Panc1 (cell line): ENCODE data around the gene ORC2. TPM values are rescaled to one million over a fixed set of nuclear protein-coding genes. Genes with fewer than 3 reads are reported as not detected.

Experiments
- ATAC-seq: fragments of 200-7000 bp; cut with Tn5 transposase; 2 replicates; pipeline ENCODE4 v1.9.1; 2020; ENCODE audit warnings: mild to moderate bottlenecking, moderate library complexity
- BruUV-seq: library from RNA; stranded (reverse); fragments of 400-500 nt; replicated peaks from 2 replicates; lab custom pipeline; 2021; lab: Mats Ljungman, UMichigan
- CTCF ChIA-PET: fragments of 300-600 bp; sonication (Branson Sonifier 250); formaldehyde crosslinking; loops from one replicate; lab custom pipeline; 2022; ENCODE audit warnings: antibody characterized with exemption; lab: Charles Lee
- POLR2A ChIA-PET: fragments of 300-600 bp; sonication (Branson Sonifier 250); formaldehyde crosslinking; loops from one replicate; lab custom pipeline; 2022; ENCODE audit warnings: antibody characterized with exemption; lab: Charles Lee
- DNase-seq: peaks from one replicate; pipeline ENCODE4 v3.0.0-alpha.2; 2010; ENCODE audit warnings: low read depth, low spot score
- H3K27ac ChIP-seq: 2 replicates; pipeline ENCODE4 v1.5.1; 2011; ENCODE audit warnings: mild to moderate bottlenecking, low read length, inconsistent platforms
- H3K27me3 ChIP-seq: fragments of 200-500 bp; sonication (Bioruptor generic); 2 replicates; pipeline ENCODE4 v1.6.0; 2014; ENCODE audit warnings: low read length, inconsistent platforms; ENCODE audit not compliant: control insufficient read depth, insufficient read depth
- H3K36me3 ChIP-seq: fragments of 200-500 bp; sonication (Bioruptor generic); 2 replicates; pipeline ENCODE4 v1.5.1; 2014; ENCODE audit warnings: inconsistent platforms, mild to moderate bottlenecking, low read length, moderate library complexity; ENCODE audit not compliant: control insufficient read depth, insufficient read depth
- H3K4me1 ChIP-seq: 2 replicates; pipeline ENCODE4 v1.5.1; 2011; ENCODE audit warnings: inconsistent platforms, mild to moderate bottlenecking, low read length, moderate library complexity; ENCODE audit not compliant: control insufficient read depth, insufficient read depth
- H3K4me3 ChIP-seq, 2 experiments: 2 replicates each; pipeline ENCODE4 v1.5.1; 2011 to 2012; ENCODE audit warnings: low read depth in 2 of 2, low read length in 2 of 2, mild to moderate bottlenecking in 2 of 2, inconsistent platforms in 1 of 2, moderate library complexity in 1 of 2
- H3K9me3 ChIP-seq: fragments of 200-500 bp; sonication (Bioruptor generic); 2 replicates; pipeline ENCODE4 v1.5.1; 2014; ENCODE audit warnings: low read depth, mild to moderate bottlenecking, inconsistent platforms, low read length, moderate library complexity; ENCODE audit not compliant: control insufficient read depth, insufficient read depth
- POLR2AphosphoS5 ChIP-seq: IDR thresholded peaks from 2 replicates; pipeline ENCODE4 v1.6.1; 2012; ENCODE audit warnings: mild to moderate bottlenecking, low read depth, low read length, moderate library complexity
- REST ChIP-seq, 2 experiments: IDR thresholded peaks; 2 replicates each; pipeline ENCODE4 v1.6.1; 2011 to 2012; ENCODE audit warnings: low read depth in 2 of 2, control low read depth in 1 of 2, low read length in 1 of 2, mild to moderate bottlenecking in 1 of 2, moderate library complexity in 1 of 2; ENCODE audit not compliant: insufficient read depth in 1 of 2
- SIN3A ChIP-seq: IDR thresholded peaks from 2 replicates; pipeline ENCODE4 v1.6.1; 2012; ENCODE audit warnings: low read depth, mild to moderate bottlenecking, low read length, moderate library complexity, borderline replicate concordance; ENCODE audit not compliant: insufficient read depth
- TCF7L2 ChIP-seq: IDR thresholded peaks from 2 replicates; pipeline ENCODE4 v1.6.1; 2011; ENCODE audit warnings: mild to moderate bottlenecking, low read depth, low read length, inconsistent platforms
- in situ Hi-C: cut with HindIII; loops from 2 replicates; pipeline ENCODE4 v1.10.0; 2016; ENCODE audit warnings: low sequenced_read_pairs, low pct_unique_long_range_greater_than_20kb
- intact Hi-C: fragments of 100-400 bp; cut with micrococcal nuclease; formaldehyde crosslinking; loops from one replicate; pipeline ENCODE4 v1.10.0; 2022; ENCODE audit not compliant: unreplicated experiment
- total RNA-seq: library from RNA; stranded (reverse); gene quantifications from one replicate; pipeline ENCODE4 v1.2.1, GENCODE V29; 2021; ENCODE audit not compliant: unreplicated experiment
- TF ChIP-seq, protein P1 (sequence below): fragments of 450-650 bp; IDR thresholded peaks from 2 replicates; pipeline ENCODE4 v1.5.1; 2017; ENCODE audit warnings: mild to moderate bottlenecking

The ORC2 gene
- total RNA-seq, 1 experiment from 2014 or later: 41.8 TPM

DNA sequence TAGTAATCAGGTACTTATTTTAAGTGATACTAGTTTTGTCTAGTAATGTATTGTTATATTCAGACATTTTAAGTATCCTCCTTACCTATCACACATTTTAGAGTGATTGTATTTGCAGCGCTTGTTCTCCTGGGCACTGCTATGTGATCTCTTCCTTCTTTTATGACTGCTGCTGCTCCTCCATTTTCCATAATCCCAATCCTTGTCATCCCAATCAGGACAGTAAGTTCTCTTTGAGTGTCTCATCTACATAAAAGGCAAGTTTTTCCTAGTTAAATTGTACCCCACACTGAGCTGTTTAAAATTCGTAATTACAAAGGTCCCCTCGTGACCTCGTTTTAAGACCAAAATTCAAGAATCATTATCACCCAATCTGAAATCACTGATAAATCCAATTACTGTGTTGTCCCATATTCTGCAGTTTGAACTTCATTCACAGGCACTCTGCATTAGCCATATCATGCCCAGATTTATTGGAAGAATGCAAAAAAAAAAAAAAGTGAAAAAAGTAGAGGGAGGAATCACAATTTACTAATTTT is 101.8 kb downstream of the ORC2 start:
- ATAC-seq (no peak), DNase-seq (no peak)
- peak overlapping the region; percentile 93 to 97 for H3K4me3 ChIP-seq
- peaks cover 39% of the 10 kb centered on the region for H3K36me3 ChIP-seq
- no TSS peak for BruUV-seq
- peaks cover 23% of the 10 kb centered on the region for H3K4me1 ChIP-seq
- intact Hi-C loops (loop anchor here (5.0 kb wide), 1 partner anchor 149 kb away; no protein-coding TSS in a partner anchor), in situ Hi-C loops (no loop called here)
- TF ChIP-seq TCF7L2 (no peak), REST (IDR thresholded peaks at IDR 0.05; ENCODE audit: insufficient read depth in 1 of 2, low read depth in 2 of 2, low read length in 1 of 2) (no peak), POLR2AphosphoS5 (no peak), SIN3A (no peak)
- TF ChIP-seq, protein P1, sequence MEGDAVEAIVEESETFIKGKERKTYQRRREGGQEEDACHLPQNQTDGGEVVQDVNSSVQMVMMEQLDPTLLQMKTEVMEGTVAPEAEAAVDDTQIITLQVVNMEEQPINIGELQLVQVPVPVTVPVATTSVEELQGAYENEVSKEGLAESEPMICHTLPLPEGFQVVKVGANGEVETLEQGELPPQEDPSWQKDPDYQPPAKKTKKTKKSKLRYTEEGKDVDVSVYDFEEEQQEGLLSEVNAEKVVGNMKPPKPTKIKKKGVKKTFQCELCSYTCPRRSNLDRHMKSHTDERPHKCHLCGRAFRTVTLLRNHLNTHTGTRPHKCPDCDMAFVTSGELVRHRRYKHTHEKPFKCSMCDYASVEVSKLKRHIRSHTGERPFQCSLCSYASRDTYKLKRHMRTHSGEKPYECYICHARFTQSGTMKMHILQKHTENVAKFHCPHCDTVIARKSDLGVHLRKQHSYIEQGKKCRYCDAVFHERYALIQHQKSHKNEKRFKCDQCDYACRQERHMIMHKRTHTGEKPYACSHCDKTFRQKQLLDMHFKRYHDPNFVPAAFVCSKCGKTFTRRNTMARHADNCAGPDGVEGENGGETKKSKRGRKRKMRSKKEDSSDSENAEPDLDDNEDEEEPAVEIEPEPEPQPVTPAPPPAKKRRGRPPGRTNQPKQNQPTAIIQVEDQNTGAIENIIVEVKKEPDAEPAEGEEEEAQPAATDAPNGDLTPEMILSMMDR: no peak
- POLR2A ChIA-PET: no interaction called here
- CTCF ChIA-PET: no interaction called here
- H3K27ac ChIP-seq: peak overlapping the region; percentile 63
- H3K9me3 ChIP-seq: no peaks in the 10 kb centered on the region
- no peaks in the 10 kb centered on the region for H3K27me3 ChIP-seq

GRCh38 chr2:200860092-200860795 is 103.2 kb downstream of the ORC2 start:
- ChIA-PET CTCF (no interaction called here), POLR2A (interaction anchor here (1.1 kb wide), 1 partner anchor 11 kb away, joined by 7 read pairs; no protein-coding TSS in a partner anchor)
- ATAC-seq: no peak
- H3K4me3 ChIP-seq: no peak overlapping the region; a peak in 1 of 4 replicates
- no peaks in the 10 kb centered on the region for H3K27me3 ChIP-seq
- no peak for DNase-seq
- no peaks in the 10 kb centered on the region for H3K9me3 ChIP-seq
- peaks cover 23% of the 10 kb centered on the region for H3K4me1 ChIP-seq
- no TSS peak for BruUV-seq
- TF ChIP-seq, protein P1: no peak
- no peak for TF ChIP-seq SIN3A
- no peak for TF ChIP-seq TCF7L2
- TF ChIP-seq REST (IDR thresholded peaks at IDR 0.05; ENCODE audit: insufficient read depth in 1 of 2, low read depth in 2 of 2, low read length in 1 of 2): no peak
- no peak for TF ChIP-seq POLR2AphosphoS5
- intact Hi-C loops: loop anchor here (5.0 kb wide), 1 partner anchor 148 kb away; no protein-coding TSS in a partner anchor
- in situ Hi-C loops: no loop called here
- H3K36me3 ChIP-seq: peaks cover 45% of the 10 kb centered on the region
- H3K27ac ChIP-seq: no peak overlapping the region; the same call in 1 of the 2 replicates
